GM19025 (cell line): ENCODE data around the gene CADPS2.
"Not testable (repeated sequence)": the region's sequence is repeated elsewhere in the genome, so short reads cannot be mapped to it uniquely, and the experiment has no call there.

ENCODE experiments used
- ATAC-seq: cut with Tn5 transposase; IDR thresholded peaks from one replicate; pipeline ENCODE4 v1.9.1; 2021; ENCODE audit warnings: mild to moderate bottlenecking, low read depth, moderate library complexity; ENCODE audit not compliant: unreplicated experiment

The CADPS2 gene

GRCh38 chr7:122719010-122719578, 167.2 kb downstream of the CADPS2 start:
- no peak for ATAC-seq

DNA sequence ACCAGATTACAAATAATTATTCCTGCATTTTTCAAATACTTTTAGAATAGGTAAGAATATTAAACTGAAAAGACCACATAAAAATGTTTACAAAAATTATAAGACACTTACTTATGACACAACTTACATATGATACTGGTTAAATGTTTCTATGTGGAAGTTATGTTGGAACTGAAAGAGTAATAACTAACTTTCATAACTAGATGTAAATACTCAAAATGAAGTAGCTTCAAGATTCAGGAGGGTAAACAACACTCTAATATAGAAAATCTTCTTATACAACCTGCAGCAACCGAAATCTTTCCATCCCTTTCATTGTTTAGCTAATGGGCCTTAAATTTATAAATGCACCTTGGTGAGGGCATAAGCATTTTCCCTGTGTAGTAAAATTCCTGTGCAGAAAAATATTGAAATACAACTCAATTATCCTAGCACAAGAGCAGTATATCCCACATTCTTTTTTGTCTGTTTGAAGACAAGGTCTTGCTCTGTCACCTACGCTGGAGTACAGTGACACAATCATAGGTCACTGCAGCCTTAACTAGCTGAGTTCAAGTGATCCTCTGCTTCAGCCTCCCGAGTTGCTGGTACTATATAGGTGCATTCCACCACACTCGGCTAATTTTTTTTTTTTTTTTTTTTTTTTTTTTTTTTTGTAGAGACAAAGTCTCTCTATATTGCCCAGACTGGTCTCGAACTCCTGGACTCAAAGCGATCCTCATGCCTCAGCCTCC, 168.7 kb downstream of the CADPS2 start:
- no peak for ATAC-seq

GRCh38 chr7:122715183-122715582, 171.1 kb downstream of the CADPS2 start:
- ATAC-seq, result no peak

GRCh38 chr7:122710916-122711315, 175.3 kb downstream of the CADPS2 start:
- ATAC-seq, result no peak

DNA sequence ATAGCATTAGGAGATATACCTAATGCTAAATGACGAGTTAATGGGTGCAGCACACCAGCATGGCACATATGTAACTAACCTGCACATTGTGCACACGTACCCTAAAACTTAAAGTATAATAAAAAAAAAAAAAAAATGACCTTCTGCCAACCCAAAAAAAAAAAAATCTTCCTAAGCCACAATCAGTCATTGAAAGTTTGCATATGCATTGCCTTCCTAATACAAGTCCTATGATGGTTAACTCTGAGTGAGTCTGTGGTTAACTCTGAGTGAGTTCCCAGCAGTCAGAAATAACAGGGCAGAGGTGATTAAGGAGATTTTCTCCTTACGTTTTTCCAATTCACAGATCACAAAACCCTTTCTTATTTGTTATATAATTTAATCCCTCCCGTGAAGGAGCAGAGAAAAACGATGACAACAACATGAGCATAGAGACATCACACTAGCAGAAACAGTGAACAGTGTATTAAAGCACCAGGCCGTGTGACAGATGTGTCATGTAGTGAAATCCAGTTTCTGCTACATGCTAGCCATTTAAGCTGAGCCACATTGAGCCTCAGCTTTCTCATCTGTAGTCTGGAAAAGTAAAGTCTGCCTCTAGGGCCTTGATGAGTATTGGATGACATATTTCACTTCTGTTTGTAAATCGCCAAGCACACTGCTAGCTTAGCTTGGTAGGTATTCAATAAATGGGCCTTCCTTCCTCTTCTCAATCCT, 176.2 kb downstream of the CADPS2 start:
- ATAC-seq, result peak; percentile 62

GRCh38 chr7:122706836-122707235, 179.4 kb downstream of the CADPS2 start:
- ATAC-seq, result no peak

DNA sequence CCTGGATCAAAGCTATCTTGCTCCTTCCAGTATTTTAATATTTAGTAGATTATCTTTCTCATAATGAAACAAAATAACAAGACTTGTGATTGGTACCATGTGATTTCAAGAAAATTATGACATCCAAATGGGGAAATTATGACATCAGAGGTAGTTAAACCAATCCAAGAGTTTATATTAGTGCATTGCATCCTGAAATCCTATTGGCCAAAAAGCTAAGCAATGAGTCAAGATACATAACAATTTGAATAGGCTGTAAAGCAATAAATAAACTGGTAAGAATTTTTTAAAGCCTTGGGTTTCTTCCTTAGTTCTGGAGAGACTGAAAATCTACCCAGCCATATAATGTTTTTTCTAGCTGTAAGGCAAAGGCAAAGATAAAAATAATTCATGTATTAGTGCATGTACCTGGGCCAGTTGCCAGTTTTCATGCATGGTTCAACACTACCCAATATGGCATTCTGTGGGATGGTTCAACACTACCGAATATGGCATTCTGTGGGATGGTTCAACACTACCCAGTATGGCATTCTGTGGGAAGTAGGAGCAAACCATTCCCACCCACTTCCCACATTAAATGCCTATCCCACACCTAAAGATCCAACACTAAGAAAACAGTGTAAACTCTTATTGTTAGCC, 183.3 kb downstream of the CADPS2 start, which contains the start of gene RNF148:
RNF148 (minus strand) TSS at position 51 of the 639 bp plus-strand sequence. CDS start 172 bp downstream, outside the sequence.
- ATAC-seq, result no peak

DNA sequence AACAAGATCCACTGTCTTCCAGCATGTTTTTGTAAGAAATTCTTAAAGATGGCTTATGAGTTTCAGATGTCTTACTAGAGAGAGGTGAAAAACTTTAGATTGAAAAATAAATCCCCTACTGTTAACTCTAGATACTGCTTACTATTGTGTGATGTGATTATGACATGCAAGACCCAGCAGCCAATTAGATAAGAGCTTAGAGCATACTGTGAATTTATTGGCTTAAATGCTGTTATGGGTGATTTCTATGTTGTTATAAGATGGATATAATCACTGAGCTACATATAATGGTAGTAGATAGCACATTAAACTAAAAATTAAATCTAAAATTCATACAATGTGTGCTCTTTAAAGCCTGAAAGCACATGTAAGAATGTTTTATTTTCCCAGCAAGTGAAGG, 187.2 kb downstream of the CADPS2 start, which contains the start of gene RNF133:
RNF133 (minus strand) TSS at position 101 of the 400 bp plus-strand sequence. CDS start 199 bp downstream, outside the sequence.
- no peak for ATAC-seq

DNA sequence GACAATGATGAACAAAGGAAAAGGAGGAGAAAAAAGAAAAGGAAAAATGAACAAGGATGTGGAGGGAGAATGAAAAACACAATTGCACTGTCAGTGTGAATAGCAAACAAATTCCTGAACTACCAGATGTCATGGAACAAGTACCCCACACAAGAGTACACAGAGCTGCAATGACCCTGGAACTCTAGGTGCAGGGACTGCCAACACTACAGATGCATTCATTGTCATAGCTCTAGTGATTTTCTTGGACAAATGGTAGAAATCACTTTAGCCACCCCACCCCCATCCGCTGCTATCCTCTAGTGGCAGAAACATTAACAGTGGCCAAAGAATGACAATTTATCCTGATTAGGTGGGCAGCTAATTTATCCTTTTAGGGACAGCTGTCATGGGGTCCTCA, 190.4 kb downstream of the CADPS2 start:
- ATAC-seq, result no peak

DNA sequence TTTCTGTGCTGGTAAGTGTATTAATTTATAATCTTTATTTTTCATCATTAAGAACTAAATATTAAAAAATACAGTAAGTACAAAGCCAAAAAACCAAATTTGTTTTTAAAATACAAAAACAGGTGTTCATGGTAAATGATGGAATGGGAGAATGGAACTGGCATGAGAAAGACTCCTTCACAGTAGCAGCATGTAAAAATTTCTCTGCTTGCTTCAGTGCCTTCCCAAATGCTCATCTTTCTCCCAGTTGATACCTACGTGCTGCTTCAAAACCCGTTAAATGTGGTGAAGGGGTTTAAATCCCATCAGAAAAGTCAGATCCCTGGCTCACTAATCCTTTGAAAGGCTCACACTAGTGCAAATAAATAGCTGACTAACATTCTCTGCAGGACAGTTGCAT, 191.6 kb downstream of the CADPS2 start:
- no peak for ATAC-seq

DNA sequence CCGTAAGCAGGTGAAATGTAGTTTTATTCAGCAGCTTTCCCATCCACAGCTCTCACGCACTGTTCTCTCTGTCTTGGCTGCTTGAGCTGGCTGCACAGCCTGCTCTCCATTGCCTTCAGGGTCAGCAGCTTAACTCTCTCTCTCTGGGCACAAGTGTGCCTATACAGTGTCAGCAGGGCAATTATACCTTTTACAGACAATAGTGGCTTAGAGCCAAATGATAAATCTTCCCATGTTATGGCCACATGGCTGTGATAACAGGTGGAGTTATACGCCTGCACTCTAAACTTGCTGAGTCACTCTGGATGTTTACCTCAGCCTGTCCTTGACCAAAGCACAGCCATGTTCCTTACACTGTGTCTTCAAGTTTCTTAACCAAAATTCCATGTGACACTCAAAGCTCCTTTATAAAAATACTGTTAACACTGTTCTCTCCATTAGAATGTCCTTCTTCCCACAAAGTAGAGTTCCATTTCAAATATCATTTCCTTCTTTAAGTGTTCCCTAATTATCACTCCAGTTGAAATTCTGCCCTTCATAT, 193.4 kb downstream of the CADPS2 start:
- no peak for ATAC-seq

GRCh38 chr7:122691569-122692235, 194.6 kb downstream of the CADPS2 start:
- no peak for ATAC-seq

DNA sequence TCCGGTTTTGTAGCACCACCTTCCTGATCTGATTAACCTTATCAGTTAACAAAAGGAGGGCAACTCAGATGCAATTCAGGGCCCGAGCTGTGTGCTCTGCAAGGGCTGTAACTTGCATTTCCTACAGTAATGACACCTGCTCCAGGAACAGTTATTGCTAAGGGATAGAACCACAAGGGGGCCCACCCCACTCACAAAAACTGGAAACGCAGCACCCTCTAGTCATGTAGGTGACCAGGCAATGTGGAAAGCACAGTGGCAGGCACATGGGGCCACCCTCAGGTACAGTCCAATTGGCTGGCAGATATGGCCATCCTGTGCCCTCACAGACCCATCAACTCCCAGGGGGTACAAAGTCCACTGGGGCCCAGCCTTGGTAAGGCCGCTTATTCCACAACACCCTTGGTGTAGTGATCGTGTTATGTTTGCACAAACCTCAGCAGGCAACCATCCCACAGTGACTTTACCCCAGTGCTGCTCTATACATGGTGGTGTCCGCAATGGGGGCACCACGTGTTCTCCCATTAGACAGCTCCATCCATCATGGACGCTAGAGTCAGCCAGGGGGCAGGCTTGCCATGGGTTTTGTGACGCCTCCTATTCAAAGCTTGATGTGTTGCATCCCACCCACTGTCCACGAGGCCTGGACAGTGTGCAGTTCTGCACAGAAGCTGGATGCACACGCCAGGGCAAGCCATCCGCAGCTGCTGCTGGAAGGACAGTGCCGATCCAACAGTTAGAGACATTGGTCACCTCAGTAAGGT, 196.7 kb downstream of the CADPS2 start:
- no peak for ATAC-seq

DNA sequence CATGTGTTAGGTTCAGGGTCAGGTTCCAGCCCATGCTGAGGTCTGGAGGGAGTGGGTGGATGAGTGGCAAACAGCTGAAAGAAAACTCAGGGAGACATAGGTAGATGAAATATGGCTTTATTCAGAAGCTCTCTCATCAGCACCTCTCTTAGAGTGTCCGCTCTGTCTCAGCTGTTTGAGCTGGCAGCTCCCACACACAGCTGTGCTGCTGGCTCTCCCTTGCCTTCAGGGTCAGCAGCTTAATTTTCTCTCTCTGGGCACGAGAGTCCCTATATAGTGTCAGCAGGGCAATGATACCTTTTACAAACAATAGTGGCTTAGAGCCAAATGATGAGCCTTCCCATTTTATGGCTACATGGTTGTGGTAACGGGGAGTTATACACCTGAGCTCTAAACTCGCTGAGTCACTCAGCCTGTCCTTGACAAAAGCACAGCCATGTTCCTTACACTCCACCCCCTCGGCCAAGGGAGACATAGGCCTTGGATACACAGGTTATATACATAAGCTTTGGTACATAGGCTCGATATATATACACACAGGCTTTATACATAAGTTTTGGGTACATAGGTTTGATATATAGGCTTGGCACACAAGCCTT, 197.8 kb downstream of the CADPS2 start:
- no peak for ATAC-seq

DNA sequence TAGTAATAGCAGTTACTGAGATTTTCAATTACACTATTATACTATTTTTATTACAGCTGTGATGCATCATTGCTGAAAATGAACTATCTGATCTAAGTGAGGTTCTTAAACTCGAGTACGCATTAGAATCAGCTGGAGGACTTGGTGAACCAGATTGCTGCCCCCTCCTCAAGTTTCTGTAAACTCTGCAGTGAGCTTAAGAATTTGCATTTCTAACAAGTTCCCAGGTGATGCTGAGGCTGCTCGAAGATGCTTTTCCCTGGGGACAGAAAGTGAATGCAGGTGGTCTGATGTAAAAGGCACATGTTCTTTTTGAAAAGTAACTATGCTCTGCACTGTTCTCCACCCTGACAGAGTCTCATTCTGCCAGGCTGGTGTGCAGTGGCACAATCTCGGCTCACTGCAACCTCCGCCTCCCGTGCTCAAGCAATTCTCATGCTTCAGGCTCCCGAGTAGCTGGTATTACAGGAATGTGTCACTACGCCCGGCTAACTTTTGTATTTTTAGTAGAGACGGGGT, 199.8 kb downstream of the CADPS2 start:
- ATAC-seq, result no peak

DNA sequence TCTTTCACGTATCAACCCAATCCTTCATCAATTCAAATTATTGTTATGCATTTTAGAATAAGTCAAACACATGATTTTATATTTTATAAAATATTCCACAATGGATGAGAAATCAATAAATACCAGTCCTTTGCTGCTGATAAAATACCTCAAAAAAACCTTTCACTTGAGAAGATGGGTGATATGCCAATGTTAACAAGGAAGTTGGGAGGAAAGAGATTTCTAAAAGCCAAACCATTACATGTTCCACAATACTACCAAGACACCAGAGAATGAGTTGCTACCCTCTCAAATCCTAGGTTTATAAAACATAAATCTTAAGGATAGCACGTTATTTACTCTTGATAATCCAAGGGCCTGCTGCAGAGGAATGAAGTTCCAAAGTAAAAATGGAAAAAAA, 201.8 kb downstream of the CADPS2 start:
- ATAC-seq, result no peak

GRCh38 chr7:122682815-122683550, 203.3 kb downstream of the CADPS2 start:
- no peak for ATAC-seq

DNA sequence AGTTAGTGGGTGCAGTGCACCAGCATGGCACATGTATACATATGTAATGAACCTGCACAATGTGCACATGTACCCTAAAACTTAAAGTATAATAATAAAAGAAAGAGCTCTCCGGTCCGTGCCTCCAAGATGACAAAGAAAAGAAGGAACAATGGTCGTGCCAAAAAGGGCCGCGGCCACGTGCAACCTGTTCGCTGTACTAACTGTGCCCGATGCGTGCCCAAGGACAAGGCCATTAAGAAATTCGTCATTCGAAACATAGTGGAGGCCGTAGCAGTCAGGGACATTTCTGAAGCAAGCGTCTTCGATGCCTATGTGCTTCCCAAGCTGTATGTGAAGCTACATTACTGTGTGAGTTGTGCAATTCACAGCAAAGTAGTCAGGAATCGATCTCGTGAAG, 205.1 kb downstream of the CADPS2 start:
- not testable (repeated sequence) for ATAC-seq
